Gastroesophageal sphincter (tissue), 4 donors: ENCODE results near the gene ATOSB. TPM values are rescaled to one million over a fixed set of nuclear protein-coding genes. Genes with fewer than 3 reads are reported as not detected.

ENCODE experiments used
- ATAC-seq: fragments of 150-250 bp; one replicate; pipeline ENCODE4 v1.9.1; 2016; ENCODE audit warnings: mild to moderate bottlenecking, moderate library complexity
- H3K27ac ChIP-seq, 4 donors: fragments of 200-600 bp; sonication (generic) in 3 of 4; 1 replicate in 3 of 4; 2 replicates in 1 of 4; pipeline ENCODE4 v1.5.1; 2016 to 2019
- H3K27me3 ChIP-seq: fragments of 200-600 bp; sonication (generic); one replicate; pipeline ENCODE4 v1.5.1; 2019
- H3K36me3 ChIP-seq, 2 donors: fragments of 200-600 bp; sonication (generic); one replicate each; pipeline ENCODE4 v1.5.1; 2019; ENCODE audit warnings: control low read depth in 1 of 2
- H3K4me1 ChIP-seq, 3 donors: fragments of 200-600 bp; sonication (generic); 1 replicate in 2 of 3; 2 replicates in 1 of 3; pipeline ENCODE4 v1.5.1; 2016 to 2019; ENCODE audit warnings: control low read depth in 2 of 3
- H3K4me3 ChIP-seq, 2 donors: fragments of 200-600 bp; sonication (generic); one replicate each; pipeline ENCODE4 v1.5.1; 2019; ENCODE audit warnings: mild to moderate bottlenecking in 1 of 2, moderate library complexity in 1 of 2
- H3K9me3 ChIP-seq, 3 donors: fragments of 200-600 bp; sonication (generic); one replicate each; pipeline ENCODE4 v1.5.1; 2017 to 2019; ENCODE audit warnings: control low read depth in 2 of 3
- CTCF ChIP-seq, 4 experiments: fragments of 200-600 bp in 2 of 4; fragments of 450-650 bp in 2 of 4; sonication (generic) in 1 of 4; IDR thresholded peaks; one replicate each; pipeline ENCODE4 v1.5.1; 2017 to 2019; ENCODE audit warnings: antibody characterized with exemption in 4 of 4, mild to moderate bottlenecking in 2 of 4, moderate library complexity in 2 of 4
- EP300 ChIP-seq: sonication (generic); formaldehyde crosslinking; IDR thresholded peaks from one replicate; pipeline ENCODE4 v1.6.1; 2017; ENCODE audit warnings: antibody characterized with exemption, mild to moderate bottlenecking
- POLR2A ChIP-seq, 2 donors: fragments of 450-650 bp; IDR thresholded peaks; one replicate each; pipeline ENCODE4 v1.6.1; 2017; ENCODE audit warnings: antibody characterized with exemption in 2 of 2, mild to moderate bottlenecking in 2 of 2, moderate library complexity in 1 of 2
- POLR2AphosphoS5 ChIP-seq: sonication (generic); formaldehyde crosslinking; IDR thresholded peaks from one replicate; pipeline ENCODE4 v1.6.1; 2017; ENCODE audit warnings: antibody characterized with exemption
- WGBS, 2 donors: methylation state at CpG; one replicate each; pipeline ENCODE4 v1.1.5; 2018; ENCODE audit warnings: low coverage in 1 of 2; 5-methylcytosine and 5-hydroxymethylcytosine counted together
- total RNA-seq, 4 donors: library from RNA; depleted of rRNA; stranded (reverse); fragments of >200 nt; gene quantifications; one replicate each; pipeline ENCODE4 v1.1.0, GENCODE V29; 2016

The ATOSB gene
- total RNA-seq, 4 donors from 2014 or later: 13.4 to 32.6 (median 18.3) TPM

GRCh38 chr9:35059438-35059837 is 56.2 kb downstream of the ATOSB start:
- Histone ChIP-seq H3K27me3 (no peaks in the 10 kb centered on the region), H3K9me3 (no peaks in the 10 kb centered on the region), H3K4me1 (no peaks in the 10 kb centered on the region), H3K4me3 (no peak overlapping the region), H3K27ac (no peak overlapping the region), H3K36me3 (peaks cover 21 to 100% of the 10 kb centered on the region in 2 donors)
- TF ChIP-seq POLR2AphosphoS5 (no peak), EP300 (no peak), CTCF (IDR thresholded peaks at IDR 0.05) (no peak), POLR2A (IDR thresholded peaks at IDR 0.05) (no peak)
- WGBS, 2 donors: 86 to 98% methylated on average over 6 to 9 of the region's 10 CpGs
- no peak for ATAC-seq

DNA sequence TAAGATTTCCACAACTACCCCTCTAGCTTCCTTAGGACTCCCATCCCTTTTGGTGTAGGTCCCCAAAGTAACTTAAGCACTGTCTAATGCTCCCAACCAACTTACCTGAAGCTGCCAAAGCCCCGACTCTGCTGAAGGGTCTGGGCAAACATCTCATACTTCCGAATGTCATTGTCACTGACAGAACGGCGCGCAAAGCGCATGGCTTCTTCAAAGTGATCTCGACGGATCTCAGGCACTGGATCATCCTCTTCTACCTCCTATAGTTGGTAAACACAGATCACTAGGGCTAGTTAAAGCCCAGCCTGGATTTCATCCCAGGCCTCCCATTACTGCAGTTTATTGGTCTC is 58.4 kb downstream of the ATOSB start:
- no peaks in the 10 kb centered on the region for H3K9me3 ChIP-seq
- 91% methylated on average over 8 of the region's 8 CpGs; no CpG with 5 or more reads in 1 of the 2 donors for WGBS, 2 donors
- no peak overlapping the region for H3K4me3 ChIP-seq

DNA sequence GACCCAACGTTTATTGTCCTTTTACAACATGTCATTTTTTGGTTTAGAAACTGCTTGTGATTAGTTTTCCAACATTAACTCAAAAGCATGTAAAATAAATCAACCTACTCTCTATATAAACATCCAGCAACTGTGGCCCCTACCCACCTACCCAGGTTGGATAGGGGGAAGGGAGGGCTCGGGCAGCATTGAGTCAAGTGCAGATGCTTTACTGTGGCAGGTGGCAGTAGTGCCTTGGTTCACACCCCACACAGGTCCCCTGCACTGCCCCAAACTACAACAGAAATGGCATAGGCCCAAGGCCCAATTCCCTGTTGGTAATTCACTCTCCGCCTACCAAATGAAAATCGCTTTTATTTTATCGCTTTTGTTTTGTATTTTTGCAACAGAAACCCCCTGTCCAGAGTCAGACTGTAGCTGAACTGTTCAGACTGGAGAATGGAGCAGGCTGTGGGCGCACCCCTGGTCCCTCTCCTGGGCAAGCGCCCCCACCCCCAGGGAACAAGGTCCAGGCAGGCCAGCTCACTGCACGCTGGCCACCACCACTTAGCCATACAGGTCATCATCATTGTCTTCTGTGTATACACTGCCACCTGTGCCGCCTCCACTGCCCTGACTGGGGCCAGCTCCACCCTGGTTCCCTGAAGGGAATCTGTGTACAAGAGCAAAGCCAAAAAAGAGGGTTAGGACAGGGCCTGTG is 58.9 kb downstream of the ATOSB start:
- Histone ChIP-seq H3K9me3 (no peaks in the 10 kb centered on the region), H3K4me1 (no peaks in the 10 kb centered on the region), H3K27me3 (no peaks in the 10 kb centered on the region), H3K27ac (no peak overlapping the region), H3K4me3 (no peak overlapping the region), H3K36me3 (peaks cover 7 to 97% of the 10 kb centered on the region in 2 donors)
- TF ChIP-seq CTCF (IDR thresholded peaks at IDR 0.05) (no peak), EP300 (no peak), POLR2A (IDR thresholded peaks at IDR 0.05) (no peak), POLR2AphosphoS5 (no peak)
- 82 to 84% methylated on average over 4 to 7 of the region's 9 CpGs for WGBS, 2 donors
- no peak for ATAC-seq

More for the DNA sequence above, 58.4 kb downstream of the ATOSB start:
- TF ChIP-seq POLR2A (IDR thresholded peaks at IDR 0.05) (no peak), POLR2AphosphoS5 (no peak), CTCF (IDR thresholded peaks at IDR 0.05) (no peak)
- no peaks in the 10 kb centered on the region for H3K4me1 ChIP-seq
- ATAC-seq: no peak
- peaks cover 9 to 97% of the 10 kb centered on the region in 2 donors for H3K36me3 ChIP-seq
- no peaks in the 10 kb centered on the region for H3K27me3 ChIP-seq
- no peak overlapping the region for H3K27ac ChIP-seq

- no peak for ATAC-seq
Measured at GRCh38 chr9:35054871-35055644, 60.6 kb downstream of the ATOSB start.

More at GRCh38 chr9:35054871-35055644, 60.6 kb downstream of the ATOSB start:
- no peaks in the 10 kb centered on the region for H3K9me3 ChIP-seq
- peaks cover 0 to 9% (median 0%) of the 10 kb centered on the region in 3 donors for H3K4me1 ChIP-seq
- H3K27me3 ChIP-seq: no peaks in the 10 kb centered on the region
- TF ChIP-seq CTCF (IDR thresholded peaks at IDR 0.05) (no peak), POLR2AphosphoS5 (no peak), EP300 (no peak), POLR2A (IDR thresholded peaks at IDR 0.05) (no peak)
- peaks cover 2 to 87% of the 10 kb centered on the region in 2 donors for H3K36me3 ChIP-seq
- H3K27ac ChIP-seq: no peak overlapping the region
- H3K4me3 ChIP-seq: no peak overlapping the region
- WGBS, 2 donors: 87 to 88% methylated on average over 10 to 12 of the region's 14 CpGs
